A549 (cell line): ENCODE measurements around the gene CRYBB1.

Experiments
- NFE2L2 ChIP-seq: fragments of 150-350 bp; conservative IDR thresholded peaks from 2 replicates; pipeline ENCODE4 v1.6.1; 2014; ENCODE audit warnings: low read length
- PHF8 ChIP-seq: fragments of 200-600 bp; sonication (generic); IDR thresholded peaks from 2 replicates; pipeline ENCODE4 v1.6.1; 2016; ENCODE audit warnings: low read depth, mild to moderate bottlenecking, antibody characterized with exemption, moderate library complexity, borderline replicate concordance
- POLR2A ChIP-seq: IDR thresholded peaks from 2 replicates; pipeline ENCODE4 v1.6.1; 2012; ENCODE audit warnings: mild to moderate bottlenecking, low read length
- RAD21 ChIP-seq, 2 experiments: fragments of >200 bp in 1 of 2; sonication (Bioruptor Twin) in 1 of 2; formaldehyde crosslinking in 1 of 2; IDR thresholded peaks in 1 of 2; conservative IDR thresholded peaks in 1 of 2; 2 replicates in 1 of 2; 3 replicates in 1 of 2; pipeline ENCODE4 v1.6.1; 2012 to 2018; ENCODE audit warnings: inconsistent platforms in 1 of 2
- RCOR1 ChIP-seq: fragments of 150-350 bp; IDR thresholded peaks from 2 replicates; pipeline ENCODE4 v1.6.1; 2014; ENCODE audit warnings: antibody characterized with exemption, low read length, low read depth
- RFX5 ChIP-seq: fragments of 450-650 bp; IDR thresholded peaks from 2 replicates; pipeline ENCODE4 v1.7.1; 2014; ENCODE audit warnings: antibody characterized with exemption, mild to moderate bottlenecking, moderate library complexity
- SMC3 ChIP-seq: fragments of >200 bp; sonication (Bioruptor Twin); formaldehyde crosslinking; IDR thresholded peaks from 3 replicates; pipeline ENCODE4 v1.6.1; 2018; ENCODE audit warnings: inconsistent platforms
- TF ChIP-seq, protein P1 (sequence below): fragments of >200 bp; sonication (Bioruptor Twin); formaldehyde crosslinking; IDR thresholded peaks from 3 replicates; pipeline ENCODE4 v1.5.1; 2016
- TF ChIP-seq, protein P2 (sequence below): IDR thresholded peaks from 2 replicates; pipeline ENCODE4 v1.6.1; 2012; ENCODE audit warnings: low read depth, borderline replicate concordance
- TF ChIP-seq, protein P3 (sequence below): fragments of 450-650 bp; IDR thresholded peaks from 2 replicates; pipeline ENCODE4 v1.6.1; 2014; ENCODE audit warnings: antibody characterized with exemption
- TF ChIP-seq, protein P4 (sequence below): fragments of 200-600 bp; sonication (generic); IDR thresholded peaks from 2 replicates; pipeline ENCODE4 v1.6.1; 2016; ENCODE audit warnings: antibody characterized with exemption, mild to moderate bottlenecking, moderate library complexity

DNA sequence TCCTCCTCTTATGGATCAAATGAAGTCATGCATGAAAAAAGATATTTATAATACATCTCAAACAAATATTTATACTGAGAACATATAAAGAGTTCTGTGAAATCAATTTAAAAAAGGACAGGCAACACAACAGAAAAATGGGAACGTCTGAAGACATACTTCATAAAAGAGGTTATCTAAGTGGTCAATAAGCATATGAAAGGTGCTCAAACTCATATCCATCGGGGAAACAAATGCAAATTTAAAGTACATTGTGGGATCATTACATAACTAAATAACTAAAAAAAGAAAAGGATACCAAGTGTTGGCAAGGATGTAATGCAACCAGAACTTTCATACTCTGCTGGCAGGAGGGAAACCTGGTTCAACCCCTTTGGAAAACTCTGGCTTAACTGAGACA, 50.2 kb downstream of the CRYBB1 start:
- TF ChIP-seq RFX5 (no peak), PHF8 (no peak), RAD21 (conservative IDR thresholded peaks at IDR 0.05 in 1 of 2, IDR thresholded peaks at IDR 0.05 in 1 of 2) (no peak), POLR2A (no peak), RCOR1 (no peak), NFE2L2 (no peak), SMC3 (no peak)
- TF ChIP-seq, protein P1, sequence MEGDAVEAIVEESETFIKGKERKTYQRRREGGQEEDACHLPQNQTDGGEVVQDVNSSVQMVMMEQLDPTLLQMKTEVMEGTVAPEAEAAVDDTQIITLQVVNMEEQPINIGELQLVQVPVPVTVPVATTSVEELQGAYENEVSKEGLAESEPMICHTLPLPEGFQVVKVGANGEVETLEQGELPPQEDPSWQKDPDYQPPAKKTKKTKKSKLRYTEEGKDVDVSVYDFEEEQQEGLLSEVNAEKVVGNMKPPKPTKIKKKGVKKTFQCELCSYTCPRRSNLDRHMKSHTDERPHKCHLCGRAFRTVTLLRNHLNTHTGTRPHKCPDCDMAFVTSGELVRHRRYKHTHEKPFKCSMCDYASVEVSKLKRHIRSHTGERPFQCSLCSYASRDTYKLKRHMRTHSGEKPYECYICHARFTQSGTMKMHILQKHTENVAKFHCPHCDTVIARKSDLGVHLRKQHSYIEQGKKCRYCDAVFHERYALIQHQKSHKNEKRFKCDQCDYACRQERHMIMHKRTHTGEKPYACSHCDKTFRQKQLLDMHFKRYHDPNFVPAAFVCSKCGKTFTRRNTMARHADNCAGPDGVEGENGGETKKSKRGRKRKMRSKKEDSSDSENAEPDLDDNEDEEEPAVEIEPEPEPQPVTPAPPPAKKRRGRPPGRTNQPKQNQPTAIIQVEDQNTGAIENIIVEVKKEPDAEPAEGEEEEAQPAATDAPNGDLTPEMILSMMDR = no peak
- TF ChIP-seq, protein P2, sequence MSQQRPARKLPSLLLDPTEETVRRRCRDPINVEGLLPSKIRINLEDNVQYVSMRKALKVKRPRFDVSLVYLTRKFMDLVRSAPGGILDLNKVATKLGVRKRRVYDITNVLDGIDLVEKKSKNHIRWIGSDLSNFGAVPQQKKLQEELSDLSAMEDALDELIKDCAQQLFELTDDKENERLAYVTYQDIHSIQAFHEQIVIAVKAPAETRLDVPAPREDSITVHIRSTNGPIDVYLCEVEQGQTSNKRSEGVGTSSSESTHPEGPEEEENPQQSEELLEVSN = no peak
- TF ChIP-seq, protein P3, sequence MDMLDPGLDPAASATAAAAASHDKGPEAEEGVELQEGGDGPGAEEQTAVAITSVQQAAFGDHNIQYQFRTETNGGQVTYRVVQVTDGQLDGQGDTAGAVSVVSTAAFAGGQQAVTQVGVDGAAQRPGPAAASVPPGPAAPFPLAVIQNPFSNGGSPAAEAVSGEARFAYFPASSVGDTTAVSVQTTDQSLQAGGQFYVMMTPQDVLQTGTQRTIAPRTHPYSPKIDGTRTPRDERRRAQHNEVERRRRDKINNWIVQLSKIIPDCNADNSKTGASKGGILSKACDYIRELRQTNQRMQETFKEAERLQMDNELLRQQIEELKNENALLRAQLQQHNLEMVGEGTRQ = no peak
- TF ChIP-seq, protein P4, sequence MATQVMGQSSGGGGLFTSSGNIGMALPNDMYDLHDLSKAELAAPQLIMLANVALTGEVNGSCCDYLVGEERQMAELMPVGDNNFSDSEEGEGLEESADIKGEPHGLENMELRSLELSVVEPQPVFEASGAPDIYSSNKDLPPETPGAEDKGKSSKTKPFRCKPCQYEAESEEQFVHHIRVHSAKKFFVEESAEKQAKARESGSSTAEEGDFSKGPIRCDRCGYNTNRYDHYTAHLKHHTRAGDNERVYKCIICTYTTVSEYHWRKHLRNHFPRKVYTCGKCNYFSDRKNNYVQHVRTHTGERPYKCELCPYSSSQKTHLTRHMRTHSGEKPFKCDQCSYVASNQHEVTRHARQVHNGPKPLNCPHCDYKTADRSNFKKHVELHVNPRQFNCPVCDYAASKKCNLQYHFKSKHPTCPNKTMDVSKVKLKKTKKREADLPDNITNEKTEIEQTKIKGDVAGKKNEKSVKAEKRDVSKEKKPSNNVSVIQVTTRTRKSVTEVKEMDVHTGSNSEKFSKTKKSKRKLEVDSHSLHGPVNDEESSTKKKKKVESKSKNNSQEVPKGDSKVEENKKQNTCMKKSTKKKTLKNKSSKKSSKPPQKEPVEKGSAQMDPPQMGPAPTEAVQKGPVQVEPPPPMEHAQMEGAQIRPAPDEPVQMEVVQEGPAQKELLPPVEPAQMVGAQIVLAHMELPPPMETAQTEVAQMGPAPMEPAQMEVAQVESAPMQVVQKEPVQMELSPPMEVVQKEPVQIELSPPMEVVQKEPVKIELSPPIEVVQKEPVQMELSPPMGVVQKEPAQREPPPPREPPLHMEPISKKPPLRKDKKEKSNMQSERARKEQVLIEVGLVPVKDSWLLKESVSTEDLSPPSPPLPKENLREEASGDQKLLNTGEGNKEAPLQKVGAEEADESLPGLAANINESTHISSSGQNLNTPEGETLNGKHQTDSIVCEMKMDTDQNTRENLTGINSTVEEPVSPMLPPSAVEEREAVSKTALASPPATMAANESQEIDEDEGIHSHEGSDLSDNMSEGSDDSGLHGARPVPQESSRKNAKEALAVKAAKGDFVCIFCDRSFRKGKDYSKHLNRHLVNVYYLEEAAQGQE = no peak
